ENCODE data around the gene SLMAP.
A peak's percentile ranks its signal among the peaks of the same experiment; 100 is the strongest.
"Not testable (repeated sequence)": the region's sequence is repeated elsewhere in the genome, so short reads cannot be mapped to it uniquely, and the experiment has no call there.

Gene SLMAP

GRCh38 chr3:57826245-57826951, 70.3 kb downstream of the SLMAP start:
- FAIRE-seq, result no peak
- no peak for DNase-seq (ENCODE audit: insufficient read length, low spot score)

- FAIRE-seq, result no peak
- no peak for DNase-seq (ENCODE audit: insufficient read length, low spot score)
Measured at GRCh38 chr3:57826952-57827723, 71.0 kb downstream of the SLMAP start.

GRCh38 chr3:57827757-57828156, 71.6 kb downstream of the SLMAP start:
- no peak for FAIRE-seq
- DNase-seq (ENCODE audit: insufficient read length, low spot score), result no peak

GRCh38 chr3:57832486-57832885, 76.4 kb downstream of the SLMAP start:
- FAIRE-seq (no peak), DNase-seq (ENCODE audit: insufficient read length, low spot score) (no peak)

GRCh38 chr3:57832900-57833313, 76.8 kb downstream of the SLMAP start:
- no peak for FAIRE-seq
- DNase-seq (ENCODE audit: insufficient read length, low spot score), result no peak

- no peak for DNase-seq (ENCODE audit: insufficient read length, low spot score)
- no peak for FAIRE-seq
Measured at GRCh38 chr3:57833763-57834162, 77.7 kb downstream of the SLMAP start.

- no peak for FAIRE-seq
Measured at GRCh38 chr3:57837686-57838085, 81.6 kb downstream of the SLMAP start.

GRCh38 chr3:57838627-57839026, 82.5 kb downstream of the SLMAP start:
- DNase-seq (ENCODE audit: insufficient read length, low spot score) (no peak), FAIRE-seq (no peak)

More at GRCh38 chr3:57837686-57838085, 81.6 kb downstream of the SLMAP start:
- DNase-seq (ENCODE audit: insufficient read length, low spot score), result no peak

GRCh38 chr3:57840473-57840872, 84.4 kb downstream of the SLMAP start:
- FAIRE-seq (no peak), DNase-seq (ENCODE audit: insufficient read length, low spot score) (no peak)

GRCh38 chr3:57841818-57842217, 85.7 kb downstream of the SLMAP start:
- no peak for FAIRE-seq
- DNase-seq (ENCODE audit: insufficient read length, low spot score), result no peak

GRCh38 chr3:57848177-57848738, 92.1 kb downstream of the SLMAP start:
- FAIRE-seq (no peak), DNase-seq (ENCODE audit: insufficient read length, low spot score) (no peak)

GRCh38 chr3:57851304-57851703, 95.2 kb downstream of the SLMAP start:
- FAIRE-seq, result no peak
- no peak for DNase-seq (ENCODE audit: insufficient read length, low spot score)

- FAIRE-seq (no peak), DNase-seq (ENCODE audit: insufficient read length, low spot score) (peak; percentile 27)
Measured at GRCh38 chr3:57852896-57853295, 96.8 kb downstream of the SLMAP start.

GRCh38 chr3:57855281-57855680, 99.2 kb downstream of the SLMAP start:
- FAIRE-seq (no peak), DNase-seq (ENCODE audit: insufficient read length, low spot score) (no peak)

GRCh38 chr3:57855943-57856342, 99.8 kb downstream of the SLMAP start:
- DNase-seq (ENCODE audit: insufficient read length, low spot score), result no peak
- no peak for FAIRE-seq

- DNase-seq (ENCODE audit: insufficient read length, low spot score) (no peak), FAIRE-seq (no peak)
Measured at GRCh38 chr3:57856675-57857074, 100.6 kb downstream of the SLMAP start.

GRCh38 chr3:57862894-57863293, 106.8 kb downstream of the SLMAP start:
- DNase-seq (ENCODE audit: insufficient read length, low spot score), result no peak
- FAIRE-seq, result no peak

GRCh38 chr3:57863380-57863779, 107.3 kb downstream of the SLMAP start:
- no peak for FAIRE-seq
- no peak for DNase-seq (ENCODE audit: insufficient read length, low spot score)

GRCh38 chr3:57864853-57865252, 108.7 kb downstream of the SLMAP start:
- FAIRE-seq, result no peak

GRCh38 chr3:57869110-57869509, 113.0 kb downstream of the SLMAP start:
- FAIRE-seq, result not testable (repeated sequence)

More at GRCh38 chr3:57864853-57865252, 108.7 kb downstream of the SLMAP start:
- peak; percentile 28 for DNase-seq (ENCODE audit: insufficient read length, low spot score)

GRCh38 chr3:57872606-57873005, 116.5 kb downstream of the SLMAP start:
- DNase-seq (ENCODE audit: insufficient read length, low spot score) (no peak), FAIRE-seq (no peak)

More at GRCh38 chr3:57869110-57869509, 113.0 kb downstream of the SLMAP start:
- not testable (repeated sequence) for DNase-seq (ENCODE audit: insufficient read length, low spot score)

- no peak for DNase-seq (ENCODE audit: insufficient read length, low spot score)
- FAIRE-seq, result no peak
Measured at GRCh38 chr3:57876632-57877031, 120.5 kb downstream of the SLMAP start.
